ENCODE measurements around the gene SGSM2. TPM values are rescaled to one million over a fixed set of nuclear protein-coding genes. Genes with fewer than 3 reads are reported as not detected.

The SGSM2 gene
- polyA plus RNA-seq, 1 donor from 2014 or later: 222 TPM

DNA sequence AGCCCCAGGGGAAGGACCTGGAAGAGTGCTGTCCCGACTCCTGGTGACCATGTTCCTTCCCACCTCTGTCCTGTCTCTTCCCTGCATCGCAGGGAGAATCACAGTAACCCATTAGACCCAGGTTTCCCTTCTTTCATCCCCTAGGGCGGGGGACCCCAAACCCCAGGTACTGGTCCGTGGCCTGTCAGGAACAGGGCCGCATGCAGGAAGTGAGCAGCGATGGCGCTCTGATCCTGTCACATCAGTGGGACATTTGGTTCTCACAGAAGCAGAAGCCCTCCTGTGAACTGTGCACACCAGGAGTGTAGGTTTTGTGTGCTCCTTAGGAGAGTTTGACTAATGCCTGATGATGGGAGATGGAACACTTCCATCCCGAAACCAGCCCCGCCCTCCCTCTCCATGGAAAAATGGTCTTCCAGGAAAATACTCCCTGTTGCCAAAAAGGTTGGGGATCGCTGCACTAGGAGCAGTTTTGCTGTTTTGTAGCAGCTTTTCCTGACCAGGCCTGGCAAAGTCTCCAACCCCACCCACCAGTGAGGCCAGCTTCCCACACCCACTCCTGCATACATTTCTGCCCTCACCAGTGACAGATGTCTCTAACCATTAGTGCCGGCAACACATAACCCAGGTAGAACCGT lies 53.0 kb downstream of the SGSM2 start:
- H3K79me2 ChIP-seq (replicated peaks; ENCODE audit: insufficient read depth, low read length): peaks cover 34% of the 10 kb centered on the region
- no peaks in the 10 kb centered on the region for H3K9me2 ChIP-seq (ENCODE audit: insufficient read depth, low read length)
- no peaks in the 10 kb centered on the region for H3K9me3 ChIP-seq (ENCODE audit: low read length)
- no peak overlapping the region for H3K27ac ChIP-seq (ENCODE audit: low read length)
- peaks cover 10% of the 10 kb centered on the region for H4K20me1 ChIP-seq (ENCODE audit: insufficient read depth)
- H3K36me3 ChIP-seq (ENCODE audit: insufficient read depth, low read length): no peaks in the 10 kb centered on the region
- no peaks in the 10 kb centered on the region for H3K27me3 ChIP-seq (ENCODE audit: insufficient read depth, low read depth, low read length)
- H3K4me2 ChIP-seq (ENCODE audit: low read length): no peak overlapping the region
- TF ChIP-seq SMC3 (conservative IDR thresholded peaks at IDR 0.05; ENCODE audit: poor library complexity) (no peak), EZH2 (IDR thresholded peaks at IDR 0.05; ENCODE audit: borderline replicate concordance, insufficient read depth, low read length, poor library complexity, severe bottlenecking) (no peak), TAF1 (IDR thresholded peaks at IDR 0.05; ENCODE audit: low read depth) (no peak), MXI1 (conservative IDR thresholded peaks at IDR 0.05; ENCODE audit: poor library complexity, severe bottlenecking) (no peak), RAD21 (conservative IDR thresholded peaks at IDR 0.05) (no peak), POLR2AphosphoS5 (IDR thresholded peaks at IDR 0.05) (no peak), EP300 (conservative IDR thresholded peaks at IDR 0.05; ENCODE audit: poor library complexity, severe bottlenecking) (no peak)
- TF ChIP-seq, protein P1, sequence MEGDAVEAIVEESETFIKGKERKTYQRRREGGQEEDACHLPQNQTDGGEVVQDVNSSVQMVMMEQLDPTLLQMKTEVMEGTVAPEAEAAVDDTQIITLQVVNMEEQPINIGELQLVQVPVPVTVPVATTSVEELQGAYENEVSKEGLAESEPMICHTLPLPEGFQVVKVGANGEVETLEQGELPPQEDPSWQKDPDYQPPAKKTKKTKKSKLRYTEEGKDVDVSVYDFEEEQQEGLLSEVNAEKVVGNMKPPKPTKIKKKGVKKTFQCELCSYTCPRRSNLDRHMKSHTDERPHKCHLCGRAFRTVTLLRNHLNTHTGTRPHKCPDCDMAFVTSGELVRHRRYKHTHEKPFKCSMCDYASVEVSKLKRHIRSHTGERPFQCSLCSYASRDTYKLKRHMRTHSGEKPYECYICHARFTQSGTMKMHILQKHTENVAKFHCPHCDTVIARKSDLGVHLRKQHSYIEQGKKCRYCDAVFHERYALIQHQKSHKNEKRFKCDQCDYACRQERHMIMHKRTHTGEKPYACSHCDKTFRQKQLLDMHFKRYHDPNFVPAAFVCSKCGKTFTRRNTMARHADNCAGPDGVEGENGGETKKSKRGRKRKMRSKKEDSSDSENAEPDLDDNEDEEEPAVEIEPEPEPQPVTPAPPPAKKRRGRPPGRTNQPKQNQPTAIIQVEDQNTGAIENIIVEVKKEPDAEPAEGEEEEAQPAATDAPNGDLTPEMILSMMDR (IDR thresholded peaks at IDR 0.05; ENCODE audit: poor library complexity, severe bottlenecking): no peak
- TF ChIP-seq, protein P2, sequence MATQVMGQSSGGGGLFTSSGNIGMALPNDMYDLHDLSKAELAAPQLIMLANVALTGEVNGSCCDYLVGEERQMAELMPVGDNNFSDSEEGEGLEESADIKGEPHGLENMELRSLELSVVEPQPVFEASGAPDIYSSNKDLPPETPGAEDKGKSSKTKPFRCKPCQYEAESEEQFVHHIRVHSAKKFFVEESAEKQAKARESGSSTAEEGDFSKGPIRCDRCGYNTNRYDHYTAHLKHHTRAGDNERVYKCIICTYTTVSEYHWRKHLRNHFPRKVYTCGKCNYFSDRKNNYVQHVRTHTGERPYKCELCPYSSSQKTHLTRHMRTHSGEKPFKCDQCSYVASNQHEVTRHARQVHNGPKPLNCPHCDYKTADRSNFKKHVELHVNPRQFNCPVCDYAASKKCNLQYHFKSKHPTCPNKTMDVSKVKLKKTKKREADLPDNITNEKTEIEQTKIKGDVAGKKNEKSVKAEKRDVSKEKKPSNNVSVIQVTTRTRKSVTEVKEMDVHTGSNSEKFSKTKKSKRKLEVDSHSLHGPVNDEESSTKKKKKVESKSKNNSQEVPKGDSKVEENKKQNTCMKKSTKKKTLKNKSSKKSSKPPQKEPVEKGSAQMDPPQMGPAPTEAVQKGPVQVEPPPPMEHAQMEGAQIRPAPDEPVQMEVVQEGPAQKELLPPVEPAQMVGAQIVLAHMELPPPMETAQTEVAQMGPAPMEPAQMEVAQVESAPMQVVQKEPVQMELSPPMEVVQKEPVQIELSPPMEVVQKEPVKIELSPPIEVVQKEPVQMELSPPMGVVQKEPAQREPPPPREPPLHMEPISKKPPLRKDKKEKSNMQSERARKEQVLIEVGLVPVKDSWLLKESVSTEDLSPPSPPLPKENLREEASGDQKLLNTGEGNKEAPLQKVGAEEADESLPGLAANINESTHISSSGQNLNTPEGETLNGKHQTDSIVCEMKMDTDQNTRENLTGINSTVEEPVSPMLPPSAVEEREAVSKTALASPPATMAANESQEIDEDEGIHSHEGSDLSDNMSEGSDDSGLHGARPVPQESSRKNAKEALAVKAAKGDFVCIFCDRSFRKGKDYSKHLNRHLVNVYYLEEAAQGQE (IDR thresholded peaks at IDR 0.05; ENCODE audit: borderline replicate concordance): no peak
- H3K4me3 ChIP-seq (ENCODE audit: low read length): no peak overlapping the region
- no peak overlapping the region for H2AFZ ChIP-seq (ENCODE audit: low read depth, low read length)
- no peak overlapping the region for H3K9ac ChIP-seq (ENCODE audit: low read length)
- peaks cover 7% of the 10 kb centered on the region for H3F3A ChIP-seq (ENCODE audit: insufficient read depth, low read length, poor library complexity, severe bottlenecking)

DNA sequence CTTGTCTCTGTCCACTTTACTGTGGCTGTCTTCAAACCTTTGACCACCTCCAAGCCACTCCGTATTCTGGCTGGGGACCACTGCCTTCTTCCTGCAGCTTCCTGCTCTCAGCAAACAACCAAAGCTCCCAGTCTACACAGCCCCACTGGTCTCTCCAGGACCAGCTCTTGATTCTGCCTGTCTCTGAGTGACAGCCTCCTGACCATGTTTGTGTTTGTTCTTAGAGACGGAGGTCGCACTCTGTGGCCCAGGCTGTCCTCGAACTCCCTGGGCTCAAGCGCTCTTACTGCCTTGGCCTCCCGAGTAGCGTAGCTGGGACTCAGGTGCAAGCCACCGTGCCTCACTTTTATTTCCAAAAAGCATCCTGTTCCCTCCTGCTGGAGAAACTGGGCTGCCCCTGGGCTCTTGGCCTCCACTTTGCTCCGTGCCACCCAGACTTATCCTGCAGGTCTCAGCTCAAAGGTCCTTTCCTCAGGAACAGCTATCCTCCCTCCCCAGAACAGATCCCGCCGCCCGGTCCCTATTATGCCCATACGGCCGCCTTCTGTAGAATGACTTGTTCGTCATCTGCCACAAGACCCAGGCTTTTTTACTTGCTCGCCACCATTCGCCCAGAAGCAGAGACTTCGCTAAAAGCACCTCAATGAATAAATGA lies 54.4 kb downstream of the SGSM2 start:
- peak overlapping the region; percentile 59 for H3K9ac ChIP-seq (ENCODE audit: low read length)
- peaks cover 7% of the 10 kb centered on the region for H3F3A ChIP-seq (ENCODE audit: insufficient read depth, low read length, poor library complexity, severe bottlenecking)
- TF ChIP-seq, protein P2 (IDR thresholded peaks at IDR 0.05; ENCODE audit: borderline replicate concordance): no peak
- no peak for TF ChIP-seq TAF1 (IDR thresholded peaks at IDR 0.05; ENCODE audit: low read depth)
- TF ChIP-seq, protein P1 (IDR thresholded peaks at IDR 0.05; ENCODE audit: poor library complexity, severe bottlenecking): no peak
- TF ChIP-seq SMC3 (conservative IDR thresholded peaks at IDR 0.05; ENCODE audit: poor library complexity): no peak
- no peak for TF ChIP-seq RAD21 (conservative IDR thresholded peaks at IDR 0.05)
- TF ChIP-seq EP300 (conservative IDR thresholded peaks at IDR 0.05; ENCODE audit: poor library complexity, severe bottlenecking): no peak
- no peak for TF ChIP-seq POLR2AphosphoS5 (IDR thresholded peaks at IDR 0.05)
- TF ChIP-seq MXI1 (conservative IDR thresholded peaks at IDR 0.05; ENCODE audit: poor library complexity, severe bottlenecking): no peak
- no peak for TF ChIP-seq EZH2 (IDR thresholded peaks at IDR 0.05; ENCODE audit: borderline replicate concordance, insufficient read depth, low read length, poor library complexity, severe bottlenecking)
- peaks cover 48% of the 10 kb centered on the region for H3K79me2 ChIP-seq (replicated peaks; ENCODE audit: insufficient read depth, low read length)
- peak overlapping the region; percentile 74 for H3K27ac ChIP-seq (ENCODE audit: low read length)
- H3K36me3 ChIP-seq (ENCODE audit: insufficient read depth, low read length): no peaks in the 10 kb centered on the region
- peaks cover 22% of the 10 kb centered on the region for H4K20me1 ChIP-seq (ENCODE audit: insufficient read depth)
- peak overlapping the region; percentile 73 for H3K4me2 ChIP-seq (ENCODE audit: low read length)
- peak overlapping the region; percentile 91 for H3K4me3 ChIP-seq (ENCODE audit: low read length)
- H2AFZ ChIP-seq (ENCODE audit: low read depth, low read length): no peak overlapping the region
- no peaks in the 10 kb centered on the region for H3K9me3 ChIP-seq (ENCODE audit: low read length)
- H3K27me3 ChIP-seq (ENCODE audit: insufficient read depth, low read depth, low read length): no peaks in the 10 kb centered on the region
- no peaks in the 10 kb centered on the region for H3K9me2 ChIP-seq (ENCODE audit: insufficient read depth, low read length)
